Measurements from ENCODE around the gene AKT1.

Gene AKT1

DNA sequence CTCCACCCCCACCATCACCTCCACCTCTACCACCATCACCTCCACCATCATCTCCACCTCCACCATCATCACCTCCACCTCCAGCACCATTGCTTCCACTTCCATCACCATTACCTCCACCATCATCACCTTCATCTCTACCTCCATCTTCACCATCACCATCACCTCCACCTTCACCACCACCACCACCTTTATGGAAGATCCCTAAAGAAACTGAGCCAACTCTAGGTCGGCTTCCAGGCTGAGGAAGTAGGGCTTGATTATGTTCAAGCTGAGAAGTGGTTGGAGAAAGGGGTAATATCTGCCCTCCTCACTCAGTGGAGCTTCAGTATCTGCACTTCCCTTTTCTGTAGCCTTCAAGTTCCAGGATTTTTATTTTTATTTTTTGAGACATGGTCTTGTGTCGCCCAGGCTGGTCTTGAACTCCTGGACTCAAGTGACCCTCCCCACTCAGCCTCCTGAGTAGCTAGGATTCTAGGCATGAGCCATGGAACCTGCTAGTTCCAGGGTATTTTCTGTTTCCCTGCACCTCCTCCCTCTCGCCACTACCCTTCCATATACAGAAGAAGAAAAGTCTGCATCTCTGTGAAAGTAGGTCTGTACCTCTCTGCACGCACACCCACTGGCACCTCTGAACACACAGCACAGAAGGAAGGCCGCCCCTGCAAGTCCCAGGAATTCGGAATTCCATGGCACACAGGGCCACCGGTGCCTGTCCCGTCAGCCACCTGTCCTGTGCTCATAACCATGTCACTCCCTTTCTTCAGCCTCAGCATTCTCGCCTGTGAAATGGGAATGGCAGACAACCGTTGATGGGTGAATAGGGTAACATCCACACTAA is 11.3 kb upstream of the AKT1 start:
- Mint-ChIP-seq H3K4me1 (peaks cover 16% of the 10 kb centered on the region), H3K27me3 (no peaks in the 10 kb centered on the region), H3K36me3 (no peaks in the 10 kb centered on the region), H3K9me3 (no peaks in the 10 kb centered on the region), H3K27ac (no peak overlapping the region), H3K4me3 (no peak overlapping the region)
- ATAC-seq (ENCODE audit: low read depth) (no peak), DNase-seq (ENCODE audit: low spot score in 2 of 2) (no peak)

DNA sequence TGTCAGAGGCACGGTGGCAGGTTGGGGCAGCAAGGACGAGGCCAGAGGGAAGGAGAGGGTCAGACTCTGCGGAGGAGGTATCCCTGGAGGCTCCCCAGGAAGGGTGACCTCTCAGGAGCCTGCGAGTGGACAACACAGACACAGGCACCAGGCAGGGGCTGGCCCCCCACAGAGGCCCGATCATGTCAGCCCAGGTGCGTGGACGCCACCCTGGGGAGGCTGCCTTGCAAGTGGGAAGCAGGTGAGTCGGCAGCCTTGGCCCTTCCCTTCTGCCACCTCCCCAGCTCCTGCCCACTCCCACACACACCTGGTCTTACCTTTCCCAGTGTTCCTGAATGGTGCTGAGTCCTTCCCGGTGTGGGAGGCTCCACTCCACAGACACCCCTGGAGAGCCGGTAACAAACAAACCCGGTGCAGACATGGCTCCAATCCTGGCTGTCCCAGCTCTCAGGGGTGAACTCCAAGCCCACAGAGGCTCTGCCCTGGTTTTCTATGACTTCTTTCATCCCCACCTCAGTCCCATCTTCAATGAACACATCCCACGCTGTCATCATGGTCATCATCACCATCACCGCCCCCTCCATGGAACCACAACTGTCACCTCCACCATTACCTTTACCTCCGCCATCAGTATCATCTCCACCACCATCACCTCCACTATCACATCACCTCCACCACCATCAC is 10.5 kb upstream of the AKT1 start:
- Mint-ChIP-seq H3K27me3 (no peaks in the 10 kb centered on the region), H3K4me3 (no peak overlapping the region), H3K27ac (no peak overlapping the region), H3K9me3 (no peaks in the 10 kb centered on the region), H3K36me3 (no peaks in the 10 kb centered on the region), H3K4me1 (peaks cover 20% of the 10 kb centered on the region)
- ATAC-seq (ENCODE audit: low read depth) (no peak), DNase-seq (ENCODE audit: low spot score in 2 of 2) (no peak)

DNA sequence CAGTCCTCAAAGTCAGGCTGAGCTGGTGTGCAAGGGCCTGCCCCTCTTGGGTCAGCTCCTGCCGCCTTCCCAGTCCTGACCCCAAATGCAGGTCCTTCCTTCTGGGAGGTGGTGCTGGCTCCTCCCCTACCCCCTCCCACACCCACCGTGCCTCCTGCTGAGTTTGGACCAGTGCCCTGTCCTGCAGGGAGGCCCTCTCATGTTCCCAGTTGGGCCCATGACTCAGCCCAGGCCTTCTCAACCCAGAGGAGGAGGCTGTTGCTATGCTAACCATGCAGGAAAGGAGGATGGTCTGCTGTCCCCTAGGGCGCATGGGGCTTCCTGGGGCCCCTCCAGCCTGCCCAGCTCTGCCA is 9.8 kb upstream of the AKT1 start:
- no peak for ATAC-seq (ENCODE audit: low read depth)
- no peak for DNase-seq (ENCODE audit: low spot score in 2 of 2)
- no peak overlapping the region for H3K27ac Mint-ChIP-seq
- H3K4me3 Mint-ChIP-seq: no peak overlapping the region
- H3K27me3 Mint-ChIP-seq: no peaks in the 10 kb centered on the region
- no peaks in the 10 kb centered on the region for H3K9me3 Mint-ChIP-seq
- no peaks in the 10 kb centered on the region for H3K36me3 Mint-ChIP-seq
- peaks cover 20% of the 10 kb centered on the region for H3K4me1 Mint-ChIP-seq

DNA sequence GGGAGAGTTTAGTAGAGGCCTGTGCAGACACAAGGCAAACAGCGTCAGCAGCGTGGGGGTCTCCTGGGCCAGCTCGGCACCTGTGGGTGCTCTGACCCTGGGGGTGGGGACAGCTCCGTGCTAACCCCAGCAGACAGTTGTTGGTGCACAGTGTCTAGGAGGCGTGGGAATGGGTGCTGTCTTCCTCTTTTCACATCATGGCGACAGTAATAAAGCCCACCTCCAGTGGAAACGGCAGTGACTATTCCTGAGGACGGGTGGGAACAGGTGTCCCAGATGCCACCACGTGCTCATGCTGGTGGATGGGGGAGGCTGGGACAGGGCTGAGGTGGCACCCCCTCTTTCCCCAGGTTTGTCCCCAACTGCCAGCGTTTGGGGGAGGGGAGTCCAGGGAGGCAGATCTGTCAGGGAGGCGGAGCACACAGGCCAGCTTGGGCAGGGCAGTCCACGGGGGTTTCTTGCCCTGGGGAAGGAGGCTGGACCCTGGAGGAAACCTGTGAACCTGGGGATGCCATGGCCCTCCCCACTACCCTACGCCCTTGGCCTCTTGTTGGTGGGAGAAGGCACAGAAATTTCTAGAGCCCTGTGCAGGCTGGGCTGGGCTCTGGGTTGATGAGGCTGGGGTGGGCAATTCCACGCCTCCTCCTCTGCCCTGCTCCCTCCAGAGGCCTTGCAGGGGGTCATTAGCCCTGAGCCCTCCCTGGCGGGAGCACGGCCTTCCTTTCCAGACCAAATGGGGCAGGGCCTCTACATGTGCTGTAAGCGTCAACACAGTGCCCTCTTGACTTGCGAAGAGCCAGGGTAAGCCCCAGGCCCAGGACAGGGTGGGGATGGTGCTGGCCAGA is 9.2 kb upstream of the AKT1 start:
- Mint-ChIP-seq H3K36me3 (no peaks in the 10 kb centered on the region), H3K9me3 (no peaks in the 10 kb centered on the region), H3K4me1 (peaks cover 21% of the 10 kb centered on the region), H3K27ac (no peak overlapping the region), H3K27me3 (no peaks in the 10 kb centered on the region), H3K4me3 (no peak overlapping the region)
- ATAC-seq (ENCODE audit: low read depth) (no peak), DNase-seq (ENCODE audit: low spot score in 2 of 2) (no peak)

DNA sequence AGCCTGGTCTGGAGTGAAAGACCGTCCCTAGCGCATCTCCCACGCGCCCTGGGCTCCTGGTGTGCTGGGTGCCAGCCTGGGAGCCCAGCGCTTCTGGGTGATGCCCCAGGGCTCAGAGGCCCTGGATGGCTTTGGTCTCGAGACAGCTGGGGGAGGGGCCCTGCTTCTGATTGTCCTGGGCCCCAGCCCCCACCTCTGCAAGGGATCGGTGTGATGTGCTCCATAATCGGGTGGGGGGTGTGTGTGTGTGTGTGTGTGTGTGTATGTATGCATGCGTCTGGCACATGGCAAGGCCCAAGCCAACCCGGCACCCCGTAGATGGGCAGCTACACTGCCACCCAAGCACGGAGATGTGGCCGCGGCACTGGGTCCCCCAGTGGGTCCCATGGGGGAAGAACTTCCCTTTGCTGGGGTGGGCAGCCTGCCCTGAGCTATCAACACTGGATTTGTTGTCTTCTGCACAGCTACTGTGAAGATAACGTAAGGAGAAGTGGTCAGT is 8.4 kb upstream of the AKT1 start:
- Mint-ChIP-seq H3K9me3 (no peaks in the 10 kb centered on the region), H3K4me1 (peaks cover 28% of the 10 kb centered on the region), H3K36me3 (no peaks in the 10 kb centered on the region), H3K27me3 (no peaks in the 10 kb centered on the region), H3K27ac (no peak overlapping the region), H3K4me3 (no peak overlapping the region)
- no peak for ATAC-seq (ENCODE audit: low read depth)
- DNase-seq (ENCODE audit: low spot score in 2 of 2): no peak

DNA sequence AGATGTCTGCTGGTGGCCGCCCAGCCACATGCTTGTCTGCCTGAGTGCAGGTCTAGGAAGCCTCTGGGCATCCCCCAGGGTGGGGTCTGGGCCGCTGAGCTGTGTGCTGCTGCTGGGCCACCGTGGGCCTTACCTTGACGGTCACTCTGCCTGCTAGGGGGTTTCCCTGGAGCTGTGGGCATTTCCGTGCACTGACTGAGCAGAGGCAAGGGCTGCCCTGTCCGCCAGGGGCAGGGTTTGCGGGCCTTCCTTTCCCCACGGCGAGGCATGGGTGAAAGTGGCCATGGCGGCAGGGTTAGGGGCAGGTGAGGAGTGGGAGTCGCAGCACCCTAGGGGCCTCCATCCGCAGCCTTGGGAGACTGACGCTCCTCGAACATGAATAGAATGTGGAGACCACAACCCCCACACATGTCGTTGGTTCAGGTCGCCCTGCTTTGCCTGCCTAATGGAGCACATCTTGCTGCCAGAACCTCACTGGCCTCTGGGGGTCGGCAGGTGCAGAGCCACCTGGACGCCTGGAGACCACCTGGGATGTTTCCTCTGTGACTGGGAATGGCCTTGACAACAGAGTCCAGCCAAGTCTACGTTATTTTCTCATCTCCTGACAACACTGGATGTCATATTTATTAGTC is 7.8 kb upstream of the AKT1 start:
- Mint-ChIP-seq H3K36me3 (no peaks in the 10 kb centered on the region), H3K4me1 (peaks cover 33% of the 10 kb centered on the region), H3K27me3 (no peaks in the 10 kb centered on the region), H3K4me3 (no peak overlapping the region), H3K27ac (no peak overlapping the region), H3K9me3 (no peaks in the 10 kb centered on the region)
- DNase-seq (ENCODE audit: low spot score in 2 of 2) (no peak), ATAC-seq (ENCODE audit: low read depth) (no peak)

DNA sequence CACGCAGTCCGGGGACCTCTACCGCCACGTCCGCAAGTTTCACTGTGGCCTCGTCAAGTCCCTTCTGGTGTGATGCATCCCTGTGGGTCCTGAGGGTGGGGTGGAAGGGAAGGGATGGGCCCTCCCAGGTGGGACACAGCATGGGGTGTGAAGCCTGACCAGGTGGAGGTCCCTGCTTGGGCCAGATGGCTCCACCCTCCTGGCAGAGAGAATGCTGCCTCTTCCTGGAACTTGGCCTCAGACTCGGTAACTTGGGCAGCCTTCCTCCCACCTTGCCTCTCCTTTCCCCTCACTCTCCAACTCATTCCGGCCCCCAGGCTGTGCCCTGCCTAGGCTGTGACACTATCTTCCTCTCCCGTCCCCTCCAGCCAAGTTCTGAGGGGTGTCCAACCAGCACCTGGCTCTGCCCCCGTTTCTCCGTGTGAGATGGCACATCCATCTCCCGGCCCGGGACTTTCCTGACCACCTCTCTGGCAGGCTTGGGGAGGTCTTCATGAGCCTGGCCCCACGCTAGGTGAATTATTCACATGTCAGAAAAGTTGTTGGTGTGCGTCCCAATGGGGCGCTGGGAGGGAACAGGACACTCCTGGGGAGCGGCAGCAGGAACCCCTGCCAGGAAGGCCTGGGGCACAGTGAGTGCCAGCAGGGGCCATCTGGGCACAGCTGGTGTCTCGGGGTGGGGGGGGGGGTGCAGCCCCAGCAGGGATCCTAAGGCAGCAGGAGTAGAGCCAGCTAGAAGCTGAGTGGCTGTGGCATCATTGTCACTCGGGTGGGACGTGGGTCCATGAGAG is 7.0 kb upstream of the AKT1 start:
- Mint-ChIP-seq H3K9me3 (no peaks in the 10 kb centered on the region), H3K4me3 (peak overlapping the region; percentile 72)

DNA sequence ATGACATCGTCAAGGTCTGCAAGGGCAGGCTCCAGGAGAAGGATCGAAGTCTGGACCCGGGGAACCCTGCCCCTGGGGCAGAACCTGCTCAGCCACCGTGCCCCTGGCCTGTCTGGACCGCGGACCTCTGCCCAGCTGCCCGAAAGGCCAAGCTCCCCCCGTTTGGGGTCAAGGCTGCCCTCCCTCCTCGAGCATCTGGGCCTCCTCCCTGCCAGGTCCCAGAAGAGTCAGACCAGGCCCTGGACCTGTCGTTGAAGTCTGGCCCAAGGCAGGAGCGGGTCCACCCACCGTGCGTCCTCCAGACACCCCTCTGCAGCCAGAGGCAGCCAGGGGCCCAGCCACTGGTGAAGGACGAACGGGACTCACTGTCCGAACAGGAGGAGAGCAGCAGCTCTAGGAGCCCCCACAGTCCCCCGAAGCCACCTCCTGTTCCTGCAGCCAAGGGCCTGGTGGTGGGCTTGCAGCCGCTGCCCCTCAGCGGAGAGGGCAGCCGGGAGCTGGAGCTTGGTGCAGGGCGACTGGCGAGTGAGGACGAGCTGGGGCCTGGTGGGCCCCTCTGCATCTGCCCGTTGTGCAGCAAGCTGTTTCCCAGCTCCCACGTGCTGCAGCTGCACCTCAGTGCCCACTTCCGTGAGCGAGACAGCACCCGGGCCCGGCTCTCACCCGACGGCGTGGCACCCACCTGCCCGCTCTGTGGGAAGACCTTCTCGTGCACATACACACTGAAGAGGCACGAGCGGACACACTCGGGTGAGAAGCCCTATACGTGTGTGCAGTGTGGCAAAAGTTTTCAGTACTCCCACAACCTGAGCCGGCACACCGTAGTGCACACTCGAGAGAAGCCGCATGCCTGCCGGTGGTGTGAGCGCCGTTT is 6.2 kb upstream of the AKT1 start:
- no peak for ATAC-seq (ENCODE audit: low read depth)
- H3K27ac Mint-ChIP-seq: peak overlapping the region; percentile 63
- peak overlapping the region; percentile 93 for H3K4me3 Mint-ChIP-seq
- H3K4me1 Mint-ChIP-seq: peaks cover 38% of the 10 kb centered on the region
- H3K27me3 Mint-ChIP-seq: no peaks in the 10 kb centered on the region
- no peaks in the 10 kb centered on the region for H3K9me3 Mint-ChIP-seq
- H3K36me3 Mint-ChIP-seq: no peaks in the 10 kb centered on the region
- DNase-seq (ENCODE audit: low spot score in 2 of 2): no peak

More for the DNA sequence above, 7.0 kb upstream of the AKT1 start:
- Mint-ChIP-seq H3K36me3 (no peaks in the 10 kb centered on the region), H3K27me3 (no peaks in the 10 kb centered on the region), H3K4me1 (peaks cover 38% of the 10 kb centered on the region), H3K27ac (no peak overlapping the region)
- ATAC-seq (ENCODE audit: low read depth): no peak
- no peak for DNase-seq (ENCODE audit: low spot score in 2 of 2)

DNA sequence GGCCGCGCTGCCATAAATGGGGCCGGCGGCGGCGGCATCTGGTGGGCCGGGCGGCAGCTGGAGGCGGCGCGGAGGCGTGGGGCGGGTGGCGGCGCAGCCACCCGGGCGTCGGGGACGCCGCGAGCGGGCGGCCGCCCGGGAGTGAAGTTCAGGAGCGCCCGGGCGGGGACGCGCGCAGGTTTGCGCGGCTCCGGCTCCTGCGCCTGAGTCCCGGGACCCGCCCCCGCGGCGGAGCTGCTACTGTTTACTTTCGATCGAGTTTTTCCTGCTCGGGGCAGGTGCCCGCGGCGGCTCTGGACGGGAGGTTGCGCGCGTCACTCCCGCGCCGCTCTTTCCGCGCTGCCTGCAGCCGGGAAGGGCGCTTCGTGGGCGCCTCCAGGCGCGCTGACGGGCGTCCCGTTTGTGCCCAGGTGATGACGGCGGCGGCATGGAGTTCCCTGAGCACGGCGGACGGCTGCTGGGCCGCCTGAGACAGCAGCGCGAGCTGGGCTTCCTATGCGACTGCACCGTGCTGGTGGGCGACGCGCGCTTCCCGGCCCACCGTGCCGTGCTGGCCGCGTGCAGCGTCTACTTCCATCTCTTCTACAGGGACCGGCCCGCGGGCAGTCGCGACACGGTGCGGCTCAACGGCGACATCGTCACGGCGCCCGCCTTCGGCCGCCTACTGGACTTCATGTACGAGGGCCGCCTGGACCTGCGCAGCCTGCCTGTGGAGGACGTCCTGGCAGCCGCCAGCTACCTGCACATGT is 5.4 kb upstream of the AKT1 start, which contains the start of gene ZBTB42:
Gene ZBTB42, plus strand, starts transcription at position 331 of the 749 bp plus-strand sequence. Its CDS starts 97 bp downstream, at position 428.
- H3K27ac Mint-ChIP-seq: peak within 1 kb of the TSS; percentile 63
- H3K4me3 Mint-ChIP-seq: peak within 1 kb of the TSS; percentile 93
- H3K9me3 Mint-ChIP-seq: no peaks in the 10 kb centered on the region
- H3K36me3 Mint-ChIP-seq: no peaks in the 10 kb centered on the region
- H3K4me1 Mint-ChIP-seq: peaks cover 39% of the 10 kb centered on the region
- ATAC-seq (ENCODE audit: low read depth) (peak; percentile 49), DNase-seq (ENCODE audit: low spot score in 2 of 2) (peak; percentile 49 to 64)
- no peaks in the 10 kb centered on the region for H3K27me3 Mint-ChIP-seq

DNA sequence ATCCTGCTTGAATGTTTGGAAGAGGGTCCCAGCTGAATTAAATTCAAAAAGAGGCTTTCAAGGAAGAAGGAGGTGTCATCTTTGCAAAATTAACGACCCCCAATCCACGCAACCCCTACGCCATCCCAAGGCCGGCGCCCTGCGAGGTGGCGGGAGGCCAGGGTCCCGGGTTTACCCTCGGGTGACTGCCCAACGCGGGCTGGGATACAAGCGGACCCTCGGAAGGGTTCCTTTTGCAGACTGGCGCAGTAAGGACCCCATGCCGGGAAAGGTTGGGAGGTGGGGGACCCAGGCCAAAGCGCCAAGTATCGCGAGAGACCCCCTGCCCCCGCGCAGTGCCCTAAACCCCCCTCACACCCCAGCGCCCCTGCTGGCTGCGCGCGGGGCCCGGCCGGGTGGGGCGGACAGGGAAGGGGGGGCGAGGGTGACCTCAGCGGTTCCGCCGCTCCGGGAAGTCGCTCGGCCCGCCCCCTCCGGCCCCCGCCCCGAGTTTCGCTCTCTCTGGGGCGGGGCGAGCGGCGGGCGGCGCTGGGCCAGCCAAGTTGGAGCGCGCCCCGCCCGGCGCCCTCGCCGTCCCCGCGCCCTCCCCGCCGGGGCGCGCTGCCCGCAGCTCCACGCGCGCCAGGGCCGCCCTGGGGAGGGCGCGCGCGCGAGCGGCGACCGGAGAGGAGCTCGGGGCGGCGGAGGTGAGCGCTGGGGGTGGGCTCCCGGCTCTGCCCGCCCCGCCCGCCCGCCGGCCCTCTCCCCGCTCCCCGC is 4.6 kb upstream of the AKT1 start:
- Mint-ChIP-seq H3K9me3 (no peaks in the 10 kb centered on the region), H3K4me1 (peaks cover 40% of the 10 kb centered on the region), H3K27ac (peak overlapping the region; percentile 49), H3K4me3 (peak overlapping the region; percentile 69), H3K27me3 (no peaks in the 10 kb centered on the region), H3K36me3 (no peaks in the 10 kb centered on the region)
- DNase-seq (ENCODE audit: low spot score in 2 of 2) (peak; percentile 68 to 71), ATAC-seq (ENCODE audit: low read depth) (peak; percentile 68)

DNA sequence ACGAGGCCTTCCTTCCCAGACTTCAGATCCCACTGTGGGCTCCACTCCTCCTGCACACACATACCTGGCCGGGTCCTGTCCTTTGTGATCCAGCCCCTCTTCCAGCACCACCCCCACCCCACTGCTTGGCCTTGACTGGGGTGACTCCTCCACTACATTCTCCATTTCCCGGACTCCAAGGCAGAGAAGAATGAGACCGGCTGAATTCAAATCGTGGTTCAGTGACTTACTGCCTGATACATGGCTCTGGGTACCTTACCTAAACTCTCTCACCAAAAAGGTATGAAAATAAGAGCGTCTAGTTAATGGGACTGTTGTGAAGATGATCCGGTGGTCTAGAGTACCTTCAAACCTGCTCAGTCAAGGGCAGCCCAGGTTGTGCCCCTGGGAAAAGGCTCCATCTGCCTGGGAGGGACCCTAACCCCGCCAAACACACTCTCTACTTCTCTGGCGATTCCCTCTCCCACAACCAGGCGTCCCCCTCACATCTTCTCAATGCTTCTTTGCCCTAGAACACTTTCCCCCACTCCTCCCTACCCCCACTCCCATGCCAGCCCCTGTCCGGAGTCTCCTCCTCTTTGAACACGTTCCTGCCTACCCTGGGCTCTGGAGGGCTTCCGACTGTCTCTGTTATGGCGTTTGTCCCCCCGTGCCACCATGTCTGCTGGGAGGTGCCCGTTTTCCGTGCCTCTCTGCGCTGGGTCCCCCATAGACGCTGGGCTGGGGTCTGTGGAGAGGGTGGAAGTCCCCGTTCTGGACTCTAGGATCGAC is 3.9 kb upstream of the AKT1 start:
- H3K27me3 Mint-ChIP-seq: no peaks in the 10 kb centered on the region
- H3K36me3 Mint-ChIP-seq: no peaks in the 10 kb centered on the region
- H3K9me3 Mint-ChIP-seq: no peaks in the 10 kb centered on the region
- ATAC-seq (ENCODE audit: low read depth) (no peak), DNase-seq (ENCODE audit: low spot score in 2 of 2) (no peak)
- peak overlapping the region; percentile 49 for H3K27ac Mint-ChIP-seq
- H3K4me3 Mint-ChIP-seq: peak overlapping the region; percentile 69
- peaks cover 40% of the 10 kb centered on the region for H3K4me1 Mint-ChIP-seq
